Effector CD8-positive, alpha-beta T cell (primary cell): Measurements from ENCODE around the gene RBSN.
"Not testable (repeated sequence)": the region's sequence is repeated elsewhere in the genome, so short reads cannot be mapped to it uniquely, and the experiment has no call there.

ENCODE experiments used
- DNase-seq: peaks from one replicate; lab custom pipeline; 2025; lab: John Stamatoyannopoulos, UW
- total RNA-seq, 4 experiments: gene quantifications; one replicate each; lab custom pipeline; 2026; lab: John Stamatoyannopoulos, UW

Gene RBSN
- 14.2 to 44.5 (median 39.2) reads per million in 4 experiments for total RNA-seq

DNA sequence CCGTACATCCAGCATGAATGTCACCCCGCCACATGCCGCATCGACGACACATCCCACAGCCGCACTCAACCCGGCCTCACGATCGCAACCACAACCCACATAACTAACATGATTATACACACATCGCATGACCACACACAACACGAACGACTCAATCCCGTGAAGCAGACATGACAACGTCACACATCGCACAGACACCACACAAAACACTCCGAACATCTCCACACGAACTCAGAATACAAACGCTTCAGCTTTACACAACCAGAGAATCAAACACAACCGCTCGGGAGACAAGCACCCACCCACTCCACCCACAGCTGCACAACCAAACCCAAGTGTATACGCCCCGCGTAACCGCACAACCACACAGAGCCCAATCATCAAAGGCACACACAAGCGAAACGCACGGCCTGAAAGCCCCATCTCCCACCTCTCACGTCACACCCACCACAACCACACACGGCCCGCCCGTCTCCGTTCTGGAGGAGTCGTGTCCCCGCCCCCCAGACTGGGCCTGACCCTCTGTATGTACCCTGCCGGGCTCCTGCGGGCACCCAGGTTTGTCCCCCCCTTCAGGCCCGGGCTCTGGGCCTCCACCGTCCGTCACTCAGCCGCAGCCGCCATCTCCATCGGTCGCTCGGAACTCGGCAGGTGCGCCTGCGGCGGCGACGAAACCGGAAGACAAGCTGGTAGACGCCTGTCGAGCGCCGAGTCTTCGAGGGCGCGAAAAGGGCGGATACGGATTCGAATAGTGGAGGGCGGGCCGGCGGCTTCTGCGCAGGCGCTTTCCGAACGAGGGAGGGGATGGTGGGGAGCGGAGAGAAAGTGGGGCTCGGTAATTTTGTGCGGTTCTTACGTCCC, at the start of gene RBSN:
TSS of gene RBSN (minus strand) at position 646 of the 861 bp plus-strand sequence. CDS start 3,028 bp downstream, outside the sequence.
- peak; percentile 94 for DNase-seq

DNA sequence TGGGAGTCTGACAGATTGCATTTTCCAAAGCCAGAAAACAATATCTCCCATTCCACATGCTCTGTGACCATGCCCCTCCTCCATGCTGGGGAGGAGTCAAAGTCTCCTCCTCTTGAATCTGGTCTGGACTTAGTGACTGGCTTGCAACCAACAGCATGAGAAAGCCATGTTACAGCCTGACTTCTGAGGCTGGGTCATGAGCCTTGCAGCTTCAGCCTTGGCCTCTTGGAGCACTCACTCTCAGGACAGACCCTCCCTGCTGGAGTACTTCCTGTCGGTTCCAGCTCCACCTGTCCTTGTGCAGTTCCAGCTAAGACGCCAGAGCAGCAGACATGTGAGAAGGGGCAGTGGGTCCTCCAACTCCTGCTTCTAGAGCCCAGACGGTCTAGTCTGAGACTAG, 49.7 kb upstream of the RBSN start:
- DNase-seq = no peak

DNA sequence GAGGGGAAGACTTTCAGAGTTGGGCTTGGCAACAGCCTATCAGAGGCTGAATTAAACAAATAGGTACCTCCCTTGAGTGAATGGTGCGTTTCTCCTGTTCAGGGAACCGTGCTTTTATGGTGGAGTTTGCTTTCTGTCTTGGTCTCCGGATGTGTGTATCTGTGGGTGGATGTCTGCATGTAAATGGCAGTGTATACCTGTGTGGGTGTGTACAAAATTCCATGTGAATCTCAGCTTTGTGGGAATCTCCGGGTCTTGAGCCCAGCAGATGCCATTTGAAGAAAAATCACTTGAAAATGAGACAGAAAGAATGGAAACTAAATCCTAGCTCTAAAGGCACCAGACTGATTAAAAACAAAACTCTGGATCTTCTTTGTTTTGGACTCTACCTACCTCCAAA, 37.9 kb upstream of the RBSN start:
- not testable (repeated sequence) for DNase-seq

- not testable (repeated sequence) for DNase-seq
Measured at GRCh38 chr3:15134968-15135367, 36.0 kb upstream of the RBSN start.

GRCh38 chr3:15128403-15128802, 29.5 kb upstream of the RBSN start:
- not testable (repeated sequence) for DNase-seq

GRCh38 chr3:15126975-15127374, 28.0 kb upstream of the RBSN start:
- DNase-seq = not testable (repeated sequence)

GRCh38 chr3:15122398-15122797, 23.4 kb upstream of the RBSN start:
- no peak for DNase-seq

DNA sequence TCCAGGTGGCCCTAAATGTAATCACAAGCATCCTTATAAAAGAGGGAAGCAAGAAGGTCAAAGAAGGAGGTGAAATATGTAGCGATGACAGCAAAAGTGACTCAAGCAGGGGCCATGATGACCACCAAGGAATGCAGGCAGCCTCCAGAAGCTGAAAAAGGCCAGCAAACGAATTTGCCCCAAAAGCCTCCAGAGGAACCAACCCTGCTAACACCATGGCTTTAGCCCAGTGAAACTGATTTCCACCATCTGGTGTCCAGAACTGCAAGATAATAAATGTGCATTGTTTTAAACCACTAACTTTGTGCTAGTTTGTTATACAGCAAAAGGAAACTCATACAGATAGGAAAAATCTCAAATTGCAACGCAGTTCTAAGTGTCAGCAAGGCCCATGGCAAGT, 23.0 kb upstream of the RBSN start:
- no peak for DNase-seq

- no peak for DNase-seq
Measured at GRCh38 chr3:15120986-15121385, 22.0 kb upstream of the RBSN start.

- no peak for DNase-seq
Measured at GRCh38 chr3:15117011-15117410, 18.1 kb upstream of the RBSN start.

DNA sequence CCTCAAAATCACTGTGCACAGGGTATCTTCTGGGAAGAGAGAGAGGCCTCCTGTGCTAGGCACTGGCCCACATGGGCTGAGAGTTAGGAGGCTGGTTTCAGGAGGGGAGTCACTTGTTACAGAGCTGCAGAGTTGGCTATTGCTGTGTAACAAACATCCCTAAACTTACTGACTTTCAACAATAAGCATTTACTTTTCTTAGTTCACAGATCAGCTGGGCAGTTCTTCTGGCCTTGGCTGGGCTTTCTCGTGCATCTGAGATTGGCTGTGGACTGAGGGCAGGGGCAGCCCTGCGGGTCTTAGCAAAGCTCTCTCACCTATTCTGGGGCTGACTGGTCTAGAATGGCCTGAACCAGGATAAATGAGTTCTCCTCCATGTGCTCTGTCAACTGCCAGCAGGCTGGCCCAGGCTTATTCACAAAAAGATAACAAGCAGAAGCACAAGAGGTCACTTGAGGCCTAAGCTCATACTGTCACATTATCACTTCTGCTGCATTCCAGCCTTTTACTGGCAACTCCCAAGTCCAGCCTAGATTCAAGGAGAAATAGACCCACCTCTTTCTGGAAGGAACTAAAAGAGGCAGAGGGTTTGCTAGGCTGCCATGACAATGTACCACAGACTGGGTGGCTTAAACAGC, 17.2 kb upstream of the RBSN start:
- DNase-seq = no peak

GRCh38 chr3:15114466-15115358, 15.8 kb upstream of the RBSN start:
- no peak for DNase-seq

- DNase-seq = no peak
Measured at GRCh38 chr3:15113884-15114283, 14.9 kb upstream of the RBSN start.

DNA sequence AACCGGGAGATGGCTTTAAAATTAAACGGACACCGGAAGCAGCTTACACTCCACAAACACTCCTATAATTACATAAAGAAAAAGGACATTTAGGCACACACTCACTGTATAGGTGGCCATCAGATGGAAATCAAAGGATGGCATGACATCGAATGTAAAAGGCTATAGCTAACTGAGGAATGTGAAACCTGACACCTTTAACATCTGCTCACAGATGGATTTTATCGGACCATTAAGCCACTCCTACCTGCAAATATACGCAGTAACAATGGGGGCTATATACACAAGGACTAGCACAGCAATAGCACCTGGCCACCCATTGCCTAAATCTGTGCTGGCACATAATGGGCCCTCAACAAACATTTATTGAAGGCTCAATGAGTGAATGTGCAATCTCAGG, 14.5 kb upstream of the RBSN start:
- DNase-seq = no peak

DNA sequence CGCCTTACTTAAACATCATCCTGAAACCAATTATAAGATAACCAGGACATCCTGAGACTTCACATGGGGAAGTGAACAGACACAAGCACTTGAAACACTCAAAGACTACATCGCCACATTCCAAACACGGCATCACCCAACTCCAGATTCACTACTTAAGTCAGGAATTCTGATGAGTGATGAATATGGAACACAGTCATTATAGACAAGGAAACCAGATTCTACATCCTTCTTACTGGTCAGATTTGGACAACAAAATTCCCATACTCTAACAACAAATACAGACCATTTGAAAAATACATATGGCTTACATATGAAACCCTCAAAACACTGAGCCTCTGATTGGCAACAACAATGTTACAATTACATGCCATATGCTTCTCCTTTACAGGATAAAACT, 13.1 kb upstream of the RBSN start:
- no peak for DNase-seq

- DNase-seq = no peak
Measured at GRCh38 chr3:15110206-15110605, 11.3 kb upstream of the RBSN start.

GRCh38 chr3:15108869-15109268, 9.9 kb upstream of the RBSN start:
- DNase-seq = no peak

- DNase-seq = peak; percentile 52
Measured at GRCh38 chr3:15108082-15108545, 9.2 kb upstream of the RBSN start.

- no peak for DNase-seq
Measured at GRCh38 chr3:15107075-15107947, 8.4 kb upstream of the RBSN start.

DNA sequence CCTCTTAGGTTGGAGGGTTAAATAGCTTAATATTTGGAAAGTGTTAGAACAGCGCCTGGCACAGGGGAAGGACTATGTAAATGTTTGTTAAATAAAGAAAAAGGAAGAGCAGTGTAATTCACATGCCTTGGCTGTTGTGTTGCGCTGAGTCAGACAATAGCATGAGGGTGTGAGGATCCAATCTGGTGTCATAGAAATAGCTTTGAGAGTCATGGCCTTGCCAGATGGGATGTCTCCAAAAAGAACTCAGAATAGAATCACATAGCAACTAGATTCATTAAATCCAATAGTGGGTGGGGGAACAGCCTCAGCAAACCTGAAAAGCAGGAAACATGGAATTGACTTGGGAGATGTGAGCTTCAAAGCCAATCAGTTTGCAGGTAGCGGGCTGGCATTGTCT, 3.9 kb upstream of the RBSN start:
- DNase-seq = no peak

DNA sequence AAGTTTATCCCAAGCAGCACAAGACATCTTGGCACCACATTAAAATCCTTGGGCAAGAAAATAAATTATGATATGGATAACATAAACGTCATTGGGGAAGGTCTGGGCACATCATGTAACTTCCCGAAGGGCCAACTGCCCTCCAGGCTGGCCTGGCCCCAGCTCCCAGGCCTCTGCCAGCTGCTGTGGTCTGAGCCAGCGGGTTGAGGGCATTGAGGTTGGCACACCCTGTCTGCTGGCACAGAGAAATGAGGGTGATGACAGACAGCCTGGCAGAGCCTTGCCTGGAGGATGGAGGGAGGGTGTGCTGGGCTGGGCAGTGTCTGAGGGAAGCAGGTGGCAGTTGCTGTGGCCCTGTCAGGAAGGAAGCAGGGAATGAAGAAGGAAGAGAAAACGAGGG, 3.3 kb upstream of the RBSN start:
- DNase-seq = no peak
